UCSD-AML1 (cell line): ENCODE data around the gene LORICRIN.

Experiments used
- DNase-seq: peaks from one replicate; lab custom pipeline; 2025; ENCODE audit not compliant: unreplicated experiment; lab: John Stamatoyannopoulos, UW

LORICRIN gene

DNA sequence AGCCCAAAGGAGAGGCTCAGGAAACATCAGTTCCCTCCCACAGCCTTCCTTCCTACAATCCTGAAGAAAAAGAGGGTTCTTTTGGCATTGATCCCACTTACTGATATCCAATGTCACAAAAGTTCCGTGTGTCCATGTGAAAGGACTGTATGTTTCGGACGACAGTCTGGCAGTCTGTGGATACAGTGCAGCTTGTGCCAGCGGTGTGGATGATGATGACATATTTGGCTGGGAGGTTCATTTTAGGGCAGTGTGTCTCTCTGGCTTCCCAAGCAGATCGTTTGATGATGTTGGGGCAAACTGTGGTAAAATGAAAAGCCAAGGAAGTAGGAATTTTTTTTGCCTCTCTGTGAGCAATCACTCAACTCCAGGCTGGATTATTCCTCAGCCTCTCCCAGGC lies 42.8 kb downstream of the LORICRIN start:
- no peak for DNase-seq

DNA sequence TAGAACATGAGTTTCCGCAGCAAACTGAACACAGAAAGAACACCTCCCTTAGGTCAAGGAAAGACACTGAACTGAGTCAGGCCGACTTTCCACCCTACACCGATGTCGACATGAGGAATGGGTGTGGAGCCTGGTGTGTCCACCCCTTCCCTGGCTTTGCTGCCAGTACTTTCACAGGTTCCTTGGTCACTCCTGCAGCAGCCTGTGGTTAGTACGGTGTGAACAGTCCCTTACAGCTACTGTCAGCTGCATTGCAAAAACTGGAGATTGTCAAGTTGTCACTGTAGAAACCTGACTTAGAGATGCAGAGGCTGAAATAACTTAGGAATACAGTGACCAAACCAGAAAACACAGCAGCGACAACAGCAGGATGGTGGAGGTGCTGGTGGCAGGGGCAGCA lies 46.2 kb downstream of the LORICRIN start:
- DNase-seq: no peak

DNA sequence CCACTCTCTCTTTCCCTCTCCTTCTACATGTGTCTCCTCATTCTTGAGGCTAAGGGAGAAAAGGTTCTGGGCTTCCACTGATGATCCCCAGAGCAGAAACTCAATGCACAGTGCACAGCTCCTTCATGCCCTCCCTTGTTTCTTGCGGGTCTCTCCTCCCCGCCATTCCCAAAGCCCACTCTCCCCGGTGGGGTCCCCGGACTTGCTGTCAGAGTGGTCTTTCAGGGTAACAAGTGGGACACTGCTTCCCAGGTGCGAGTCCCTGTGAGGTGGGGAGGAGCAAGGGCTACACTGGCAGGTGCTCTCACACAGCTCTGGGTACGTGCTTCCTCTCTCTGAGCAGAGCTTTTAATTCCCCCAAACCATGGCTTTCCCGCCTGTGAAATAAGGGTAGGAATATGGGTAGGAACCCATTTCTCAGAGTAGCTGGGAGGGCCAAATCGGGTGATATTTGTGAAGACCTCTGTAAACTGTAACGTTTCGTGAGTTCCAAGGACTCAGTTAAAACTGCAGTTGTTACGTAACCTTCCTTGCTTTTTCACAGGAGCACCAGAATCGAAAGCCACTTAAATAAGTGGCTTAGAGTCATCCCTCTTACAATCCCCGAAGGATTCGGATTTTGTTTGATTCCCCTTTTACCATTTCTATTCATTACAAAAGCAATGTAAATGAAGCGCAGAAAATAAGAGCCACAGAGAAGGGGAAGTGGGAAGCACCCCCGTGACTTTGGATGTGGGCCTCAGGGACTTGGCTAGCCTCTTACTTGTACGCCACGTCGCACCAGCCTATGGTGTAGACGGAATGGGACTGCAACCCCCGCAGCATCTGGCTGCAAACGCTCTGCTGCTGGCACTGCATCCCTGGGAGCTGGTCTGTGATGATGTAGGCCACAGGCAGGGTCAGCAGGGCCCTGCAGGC lies 47.1 kb downstream of the LORICRIN start:
- no peak for DNase-seq

DNA sequence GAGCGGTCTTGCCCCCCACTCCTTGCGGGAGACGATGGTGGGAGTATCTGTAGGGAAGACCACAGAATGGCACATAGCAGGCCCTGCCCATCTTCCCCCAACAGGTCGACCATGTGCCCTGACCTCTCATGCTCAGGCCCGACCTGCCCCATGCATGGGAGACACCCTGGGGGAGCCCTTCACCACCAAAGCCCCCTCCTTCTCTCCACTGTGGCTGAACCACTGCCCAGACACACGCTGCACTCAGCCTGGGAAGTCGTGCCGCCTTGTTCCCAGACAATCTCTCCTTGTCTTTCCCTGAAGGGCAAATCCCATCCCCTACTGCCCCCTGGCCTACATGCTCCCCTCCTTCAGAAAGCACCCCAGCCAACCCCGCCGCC lies 47.7 kb downstream of the LORICRIN start:
- DNase-seq: no peak

DNA sequence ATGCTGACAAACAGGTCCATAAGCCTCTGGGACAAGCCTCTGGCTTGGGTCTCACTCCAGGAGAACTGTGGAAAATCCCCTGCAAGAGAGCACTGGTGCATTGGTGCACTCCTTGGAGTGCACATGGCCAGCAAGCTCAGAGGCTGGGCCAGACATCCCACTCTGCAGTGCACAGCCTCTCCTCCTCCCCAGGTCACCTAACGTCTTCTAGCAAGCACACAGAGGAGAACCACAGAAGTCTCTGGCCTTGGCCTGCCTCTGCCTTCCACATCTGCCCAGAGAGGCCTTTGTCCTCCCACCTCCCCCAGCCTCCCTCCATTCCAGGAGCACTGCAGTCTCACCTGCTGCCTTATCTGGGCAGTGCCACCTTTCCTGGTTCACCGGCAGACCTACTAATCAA lies 49.1 kb downstream of the LORICRIN start:
- no peak for DNase-seq

DNA sequence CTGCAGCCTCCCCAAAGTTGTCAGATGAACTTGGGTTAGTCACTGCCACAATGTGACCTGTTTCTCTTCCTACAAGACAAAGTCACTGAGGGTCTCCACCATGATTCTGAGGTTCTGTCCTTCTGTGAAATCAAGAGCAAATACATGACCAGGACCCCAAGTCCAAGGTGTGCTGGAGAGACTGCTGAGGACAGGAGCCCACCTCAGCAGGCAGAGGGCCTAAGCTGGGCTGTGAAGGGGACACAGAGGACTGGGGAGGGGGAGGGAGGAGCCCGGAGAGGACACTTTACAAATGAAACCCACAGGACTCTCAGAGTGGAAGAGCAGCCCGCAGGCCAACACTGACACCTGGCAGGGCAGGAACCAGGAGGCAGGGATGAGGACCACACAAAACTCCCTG lies 50.0 kb downstream of the LORICRIN start:
- no peak for DNase-seq

DNA sequence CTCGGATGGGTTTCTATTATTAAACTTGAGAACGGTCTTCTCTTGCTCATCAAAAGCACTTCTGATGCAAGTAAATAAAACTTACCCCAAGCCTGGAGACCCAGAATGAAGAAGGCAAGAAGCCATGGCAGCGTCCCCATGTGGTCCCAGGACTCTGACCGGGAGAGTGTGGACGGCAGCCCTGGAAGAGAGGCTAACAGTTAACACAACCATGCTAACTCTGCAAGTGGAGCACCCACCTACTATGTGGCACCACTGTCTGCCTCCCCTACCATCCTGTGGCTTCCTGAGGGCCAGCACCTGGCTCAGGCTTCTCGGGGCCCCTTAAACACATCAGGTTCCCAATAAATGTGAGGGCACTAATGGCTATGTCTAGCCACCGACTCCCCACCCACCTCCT lies 51.0 kb downstream of the LORICRIN start:
- DNase-seq: no peak
